HG02623 (cell line): ENCODE measurements around the gene TAS2R39.
"Not testable (repeated sequence)": the region's sequence is repeated elsewhere in the genome, so short reads cannot be mapped to it uniquely, and the experiment has no call there.

Source experiments
- ATAC-seq: cut with Tn5 transposase; IDR thresholded peaks from one replicate; pipeline ENCODE4 v1.9.1; 2021; ENCODE audit warnings: moderate library complexity; ENCODE audit not compliant: unreplicated experiment

The TAS2R39 gene

GRCh38 chr7:143183024-143183423 lies at the start of gene TAS2R39:
Gene TAS2R39, plus strand, starts transcription at chr7:143183419. Its CDS starts 0 bp downstream, at chr7:143183419.
- no peak for ATAC-seq

GRCh38 chr7:143147070-143147469 lies 36.1 kb upstream of the TAS2R39 start:
- no peak for ATAC-seq

- no peak for ATAC-seq
Measured at GRCh38 chr7:143148050-143148449, 35.2 kb upstream of the TAS2R39 start.

- no peak for ATAC-seq
Measured at GRCh38 chr7:143148651-143149050, 34.6 kb upstream of the TAS2R39 start.

- not testable (repeated sequence) for ATAC-seq
Measured at GRCh38 chr7:143150696-143151095, 32.5 kb upstream of the TAS2R39 start.

GRCh38 chr7:143158617-143159016 lies 24.6 kb upstream of the TAS2R39 start:
- ATAC-seq, result not testable (repeated sequence)

- ATAC-seq, result no peak
Measured at GRCh38 chr7:143171697-143172096, 11.5 kb upstream of the TAS2R39 start.

- no peak for ATAC-seq
Measured at GRCh38 chr7:143172354-143172753, 10.9 kb upstream of the TAS2R39 start.

- ATAC-seq, result no peak
Measured at GRCh38 chr7:143176128-143176527, 7.1 kb upstream of the TAS2R39 start.

- no peak for ATAC-seq
Measured at GRCh38 chr7:143177374-143178119, 5.7 kb upstream of the TAS2R39 start.

- ATAC-seq, result not testable (repeated sequence)
Measured at GRCh38 chr7:143180771-143181170, 2.4 kb upstream of the TAS2R39 start.

GRCh38 chr7:143181349-143181748 lies 1.9 kb upstream of the TAS2R39 start:
- no peak for ATAC-seq

GRCh38 chr7:143185551-143185950 lies 2.3 kb downstream of the TAS2R39 start:
- ATAC-seq, result no peak

GRCh38 chr7:143188994-143189393 lies 5.8 kb downstream of the TAS2R39 start:
- no peak for ATAC-seq

GRCh38 chr7:143193880-143194279 lies 10.7 kb downstream of the TAS2R39 start:
- ATAC-seq, result no peak

GRCh38 chr7:143199040-143199439 lies 15.8 kb downstream of the TAS2R39 start:
- peak; percentile 55 for ATAC-seq

- no peak for ATAC-seq
Measured at GRCh38 chr7:143202161-143202560, 18.9 kb downstream of the TAS2R39 start.

- ATAC-seq, result no peak
Measured at GRCh38 chr7:143203386-143203785, 20.2 kb downstream of the TAS2R39 start.

GRCh38 chr7:143205560-143206293 lies 22.5 kb downstream of the TAS2R39 start:
- ATAC-seq, result peak; percentile 82

GRCh38 chr7:143210541-143210940 lies 27.3 kb downstream of the TAS2R39 start:
- ATAC-seq, result no peak

- ATAC-seq, result not testable (repeated sequence)
Measured at GRCh38 chr7:143213478-143213877, 30.3 kb downstream of the TAS2R39 start.
